Cerebellar cortex (tissue), 1 donor: ENCODE results near the gene PLGRKT.
A peak's percentile ranks its signal among the peaks of the same experiment; 100 is the strongest.
"Not testable (repeated sequence)": the region's sequence is repeated elsewhere in the genome, so short reads cannot be mapped to it uniquely, and the experiment has no call there.

Experiments
- DNase-seq: peaks from one replicate; pipeline ENCODE4 v3.0.0-alpha.2; 2015; ENCODE audit warnings: low spot score

PLGRKT gene

DNA sequence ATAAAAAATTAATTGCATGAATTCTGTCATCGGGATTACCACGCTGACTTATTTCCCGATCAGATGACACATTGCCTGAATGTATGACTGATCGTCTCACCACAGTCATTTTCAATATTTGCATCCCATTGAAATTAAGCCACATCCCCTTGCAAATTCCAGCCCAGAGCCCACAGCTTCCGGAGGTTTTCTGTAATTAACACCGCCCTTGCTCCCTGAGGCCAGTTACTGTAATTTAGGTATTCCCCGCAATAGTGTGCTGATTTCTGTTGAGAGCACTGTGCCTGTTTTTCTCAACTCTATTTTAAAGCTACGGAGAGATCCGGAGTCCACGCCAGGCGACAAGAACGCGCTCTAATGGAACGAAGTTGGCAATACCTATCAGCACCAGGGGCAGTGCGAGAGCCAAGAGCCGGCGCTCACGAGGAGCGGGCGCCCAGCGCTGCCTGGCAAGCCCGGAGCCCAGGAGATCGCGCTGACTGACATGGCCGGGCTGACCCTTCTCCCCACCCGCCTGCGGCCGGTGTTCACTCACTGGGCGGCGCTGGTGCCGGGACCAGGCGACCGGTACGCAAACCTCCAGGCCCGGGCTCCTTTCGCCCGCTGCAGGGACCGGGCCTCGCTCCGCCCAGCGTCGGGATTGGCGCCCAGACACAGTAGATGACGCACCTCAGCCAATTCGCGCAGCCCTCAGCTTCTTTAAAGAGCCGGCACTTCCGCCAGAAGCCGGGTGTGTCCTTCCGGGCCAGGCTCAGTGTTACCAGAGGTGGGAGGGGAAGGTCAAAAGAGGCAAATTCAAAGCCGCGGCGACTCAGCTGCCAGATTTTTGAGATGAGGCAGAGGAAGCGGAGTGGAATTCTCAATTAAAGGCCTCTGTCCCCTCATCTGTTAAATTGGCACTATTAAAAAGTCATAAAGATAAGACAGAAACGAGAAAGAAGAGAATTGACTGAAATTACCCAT is at the start of gene PLGRKT:
TSS of gene PLGRKT (minus strand) at position 672 of the 963 bp plus-strand sequence. CDS start 5,948 bp downstream, outside the sequence.
- DNase-seq, result peak; percentile 98

- DNase-seq, result no peak
These were observed 49.3 kb upstream of the PLGRKT start for GRCh38 chr9:5486988-5487387.

GRCh38 chr9:5485378-5486085 is 47.8 kb upstream of the PLGRKT start:
- DNase-seq, result no peak

GRCh38 chr9:5483306-5483705 is 45.6 kb upstream of the PLGRKT start:
- DNase-seq, result no peak

GRCh38 chr9:5482194-5482593 is 44.5 kb upstream of the PLGRKT start:
- DNase-seq, result no peak

DNA sequence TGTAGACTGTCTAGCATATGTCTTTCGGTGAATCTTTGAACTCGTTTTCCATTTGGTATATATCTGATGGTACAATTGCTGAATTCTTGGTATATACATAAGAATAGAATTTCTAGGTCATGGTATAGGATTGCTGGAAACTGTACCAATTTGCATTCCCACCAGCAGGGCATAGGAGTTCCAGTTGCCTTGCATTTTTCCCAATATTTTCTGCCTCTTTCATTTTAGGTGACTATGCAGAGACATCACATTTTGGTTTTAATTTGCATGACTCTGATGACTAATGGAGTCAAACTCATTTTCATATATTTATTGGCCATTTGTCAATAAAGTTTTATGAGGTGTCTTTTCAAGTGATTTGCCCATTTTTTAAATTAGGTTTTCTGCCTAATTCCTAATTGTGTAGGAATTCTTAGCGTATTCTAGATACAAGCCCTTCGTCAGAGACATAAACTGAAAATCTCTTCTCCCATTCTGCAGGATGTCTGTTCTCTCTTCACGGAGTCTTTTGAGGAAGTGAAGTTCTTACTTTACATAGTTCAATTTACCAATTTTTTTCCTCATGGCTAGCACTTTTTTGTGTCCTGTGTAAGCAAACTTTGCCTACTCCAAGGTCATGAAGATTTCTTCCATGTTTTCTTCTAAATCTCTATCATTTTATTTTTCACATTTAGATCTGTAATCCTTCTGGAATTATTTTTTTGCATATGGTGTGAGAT is 43.8 kb upstream of the PLGRKT start:
- DNase-seq, result no peak

DNA sequence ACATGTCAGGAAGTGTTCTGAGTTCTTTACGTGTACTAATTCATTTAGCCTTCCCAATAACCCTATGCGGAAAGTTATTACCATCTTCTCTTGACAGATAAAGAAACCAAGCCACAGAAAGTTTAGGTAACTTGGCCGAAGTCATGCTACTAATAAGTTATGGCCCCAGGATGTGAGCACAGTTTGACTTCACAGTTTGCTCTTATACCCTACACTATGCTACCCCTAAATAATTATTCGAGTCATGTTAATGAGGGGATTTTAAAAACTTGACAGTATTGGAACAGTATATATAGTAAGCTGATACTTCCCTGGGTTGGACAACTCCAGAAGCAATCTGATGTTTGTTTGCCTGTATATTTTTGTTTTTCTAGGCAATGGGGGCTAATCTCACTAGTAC is 43.2 kb upstream of the PLGRKT start:
- no peak for DNase-seq

GRCh38 chr9:5479994-5480694 is 42.4 kb upstream of the PLGRKT start:
- DNase-seq, result no peak

- DNase-seq, result no peak
These were observed 40.5 kb upstream of the PLGRKT start for GRCh38 chr9:5478206-5478605.

DNA sequence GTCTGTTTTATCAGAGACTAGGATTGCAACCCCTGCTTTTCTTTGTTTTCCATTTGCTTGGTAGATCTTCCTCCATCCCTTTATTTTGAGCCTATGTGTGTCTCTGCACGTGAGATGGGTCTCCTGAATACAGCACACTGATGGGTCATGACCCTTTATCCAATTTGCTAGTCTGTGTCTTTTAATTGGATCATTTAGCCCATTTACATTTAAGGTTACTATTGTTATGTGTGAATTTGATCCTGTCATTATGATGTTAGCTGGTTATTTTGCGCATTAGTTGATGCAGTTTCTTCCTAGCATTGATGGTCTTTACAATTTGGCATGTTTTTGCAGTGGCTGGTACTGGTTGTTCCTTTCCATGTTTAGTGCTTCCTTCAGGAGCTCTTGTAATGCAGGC is 37.9 kb upstream of the PLGRKT start:
- DNase-seq, result not testable (repeated sequence)

DNA sequence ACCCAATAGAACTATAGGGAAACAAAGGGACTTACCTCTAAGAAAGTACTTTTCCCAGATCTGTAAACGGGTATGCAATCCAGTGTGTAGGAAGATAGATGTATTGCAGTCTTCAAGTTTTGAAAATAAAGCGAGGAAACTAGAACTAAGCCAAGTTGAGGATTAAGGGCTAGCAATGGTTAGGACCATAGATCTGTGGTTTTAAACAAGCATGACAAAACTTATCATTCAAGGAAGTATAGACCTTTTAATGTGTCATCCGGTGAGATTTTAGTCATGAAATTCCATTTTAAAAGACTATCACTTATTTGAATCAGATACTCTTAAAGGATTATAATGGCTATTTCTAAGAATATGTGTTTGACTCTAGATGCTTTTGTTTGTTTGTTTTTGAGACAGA is 33.1 kb upstream of the PLGRKT start:
- DNase-seq, result no peak

DNA sequence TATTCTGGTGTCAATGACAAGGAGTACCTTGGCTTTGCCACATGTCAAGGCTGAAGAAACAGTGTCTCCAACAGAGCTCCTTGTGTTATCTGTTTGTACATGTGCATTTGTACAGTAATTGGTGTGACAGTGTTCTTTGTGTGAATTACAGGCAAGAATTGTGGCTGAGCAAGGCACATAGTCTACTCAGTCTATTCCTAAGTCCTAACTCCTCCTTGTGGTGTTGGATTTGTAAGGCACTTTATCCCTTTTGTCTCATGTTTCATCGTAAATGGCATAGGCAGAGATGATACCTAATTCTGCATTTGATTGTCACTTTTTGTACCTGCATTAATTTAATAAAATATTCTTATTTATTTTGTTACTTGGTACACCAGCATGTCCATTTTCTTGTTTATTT is 32.4 kb upstream of the PLGRKT start:
- DNase-seq, result no peak

GRCh38 chr9:5468850-5469249 is 31.1 kb upstream of the PLGRKT start:
- no peak for DNase-seq

DNA sequence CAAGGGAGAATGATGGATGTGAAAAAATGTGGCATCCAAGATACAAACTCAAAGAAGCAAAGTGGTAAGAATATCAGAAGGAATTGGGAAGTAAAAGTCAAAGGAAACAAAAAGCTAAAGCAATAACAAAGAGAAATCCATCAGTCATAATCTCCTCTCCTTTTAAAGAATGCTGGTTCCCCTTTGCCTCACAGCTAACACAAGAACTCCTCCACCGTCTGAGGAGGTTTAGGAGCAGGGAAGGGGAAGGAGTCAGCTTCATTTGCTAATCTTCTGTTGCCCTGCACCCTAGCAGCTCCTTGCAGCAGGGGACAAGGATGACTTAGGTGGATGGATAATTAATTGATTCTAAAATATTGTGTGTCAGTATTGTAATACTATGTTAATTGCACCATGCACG is 29.0 kb upstream of the PLGRKT start:
- DNase-seq, result no peak

- no peak for DNase-seq
These were observed 28.3 kb upstream of the PLGRKT start for GRCh38 chr9:5466005-5466404.

- DNase-seq, result not testable (repeated sequence)
These were observed 27.2 kb upstream of the PLGRKT start for GRCh38 chr9:5464831-5465330.

GRCh38 chr9:5460157-5460556 is 22.4 kb upstream of the PLGRKT start:
- no peak for DNase-seq

GRCh38 chr9:5459289-5459829 is 21.6 kb upstream of the PLGRKT start:
- no peak for DNase-seq

DNA sequence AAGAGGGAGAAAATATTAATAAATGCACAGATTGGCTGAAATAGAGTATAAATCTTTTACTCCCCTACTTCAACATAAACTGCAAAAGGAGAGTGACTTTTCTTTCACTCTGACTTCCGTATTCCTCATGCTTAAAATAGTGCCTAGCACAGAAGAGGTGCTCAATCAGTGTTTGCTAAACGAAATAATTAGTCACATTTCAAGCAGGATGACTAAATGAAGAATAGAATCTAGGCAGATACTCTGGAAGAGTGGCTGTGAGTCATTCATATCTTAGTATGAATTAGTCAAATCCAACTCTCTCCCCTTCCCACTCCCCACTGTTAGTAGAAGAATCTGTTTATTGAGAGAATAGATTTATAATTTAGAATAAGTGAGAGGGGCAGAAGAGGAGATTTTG is 17.5 kb upstream of the PLGRKT start:
- no peak for DNase-seq

- DNase-seq, result peak; percentile 77
These were observed 15.9 kb upstream of the PLGRKT start for GRCh38 chr9:5453673-5454072.

DNA sequence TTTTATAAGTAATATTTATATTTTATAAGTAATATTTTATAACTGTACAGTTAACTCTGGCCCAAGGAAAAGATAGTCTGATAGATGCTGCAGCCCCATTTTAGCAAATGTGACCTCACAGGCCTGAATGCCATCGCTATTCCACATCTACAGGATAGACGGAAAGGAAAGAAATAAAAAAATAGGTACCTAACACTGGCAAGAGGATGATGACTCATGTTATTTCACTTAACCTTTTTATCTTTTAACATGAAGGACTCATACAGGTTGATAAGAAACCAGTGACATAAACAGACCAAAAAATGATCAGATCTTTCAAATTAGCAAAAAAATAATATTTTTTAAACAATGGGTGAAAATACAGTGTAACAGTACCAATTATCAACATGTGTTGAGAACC is 15.3 kb upstream of the PLGRKT start:
- DNase-seq, result no peak

- no peak for DNase-seq
These were observed 14.5 kb upstream of the PLGRKT start for GRCh38 chr9:5452286-5452609.
